ENCODE results near the gene RYR3.

RYR3 gene

GRCh38 chr15:33458421-33458820 lies 147.7 kb downstream of the RYR3 start:
- ChIA-PET CTCF (interaction anchor here (0.6 kb wide), 2 partner anchors 21 to 660 kb away, joined by 3 to 4 read pairs; no protein-coding TSS in a partner anchor), POLR2A (no interaction called here)
- H3K9me3 ChIP-seq (ENCODE audit: control insufficient read depth, insufficient read depth, low read depth, low read length): no peaks in the 10 kb centered on the region
- no peak overlapping the region for H3K27ac ChIP-seq (ENCODE audit: extremely low read depth, low read depth, low read length)
- H3K4me1 ChIP-seq (ENCODE audit: control insufficient read depth, insufficient read depth, low read length): no peaks in the 10 kb centered on the region
- TF ChIP-seq ZNF658 (tag by site-specific recombination; IDR thresholded peaks at IDR 0.05): no peak
- no peak for TF ChIP-seq PBX3 (CRISPR knock-in tag; IDR thresholded peaks at IDR 0.05)
- TF ChIP-seq ZNF544 (tag by site-specific recombination; IDR thresholded peaks at IDR 0.05): no peak
- no peak for TF ChIP-seq ZNF843 (tag by site-specific recombination; IDR thresholded peaks at IDR 0.05)
- no peak for TF ChIP-seq REPIN1 (tag by site-specific recombination; IDR thresholded peaks at IDR 0.05; ENCODE audit: low read depth)
- no peak for TF ChIP-seq ZNF596 (tag by site-specific recombination; IDR thresholded peaks at IDR 0.05)
- no peak for TF ChIP-seq ZNF510 (tag by site-specific recombination; IDR thresholded peaks at IDR 0.05; ENCODE audit: insufficient replicate concordance)
- TF ChIP-seq ZNF600 (tag by site-specific recombination; IDR thresholded peaks at IDR 0.05): no peak
- no peak for TF ChIP-seq MEIS1 (CRISPR knock-in tag; IDR thresholded peaks at IDR 0.05; ENCODE audit: borderline replicate concordance)
- TF ChIP-seq ZNF555 (tag by site-specific recombination; conservative IDR thresholded peaks at IDR 0.05): no peak
- TF ChIP-seq PRDM2 (tag by site-specific recombination; IDR thresholded peaks at IDR 0.05; ENCODE audit: borderline replicate concordance): no peak
- no peak for TF ChIP-seq BCL6B (tag by site-specific recombination; IDR thresholded peaks at IDR 0.05)
- H3K4me3 ChIP-seq (ENCODE audit: low read depth, low read length): no peak overlapping the region
- no peaks in the 10 kb centered on the region for H3K36me3 ChIP-seq (ENCODE audit: control insufficient read depth in 2 of 2, insufficient read depth in 1 of 2, low read length in 2 of 2)

- H3K4me3 ChIP-seq (ENCODE audit: low read depth, low read length): no peak overlapping the region
- TF ChIP-seq WT1 (tag by site-specific recombination; IDR thresholded peaks at IDR 0.05) (no peak), ZNF555 (tag by site-specific recombination; conservative IDR thresholded peaks at IDR 0.05) (no peak), ZNF302 (tag by site-specific recombination; IDR thresholded peaks at IDR 0.05; ENCODE audit: low read depth) (no peak), FEZF1 (tag by site-specific recombination; IDR thresholded peaks at IDR 0.05) (no peak), PRDM4 (tag by site-specific recombination; IDR thresholded peaks at IDR 0.05) (no peak), ZNF664 (tag by site-specific recombination; IDR thresholded peaks at IDR 0.05) (no peak)
- POLR2A ChIA-PET: no interaction called here
- CTCF ChIA-PET: no interaction called here
- H3K36me3 ChIP-seq (ENCODE audit: control insufficient read depth in 2 of 2, insufficient read depth in 1 of 2, low read length in 2 of 2): no peaks in the 10 kb centered on the region
- no peaks in the 10 kb centered on the region for H3K4me1 ChIP-seq (ENCODE audit: control insufficient read depth, insufficient read depth, low read length)
- no peaks in the 10 kb centered on the region for H3K9me3 ChIP-seq (ENCODE audit: control insufficient read depth, insufficient read depth, low read depth, low read length)
- no peak overlapping the region for H3K27ac ChIP-seq (ENCODE audit: extremely low read depth, low read depth, low read length)
These were observed 149.5 kb downstream of the RYR3 start for GRCh38 chr15:33460166-33460805.

All from HEK293 (cell line).